NT2/D1 (cell line): Measurements from ENCODE around the gene DAD1.

Experiments used
- SUZ12 ChIP-seq: IDR thresholded peaks from 2 replicates; pipeline ENCODE4 v1.6.1; 2011; ENCODE audit not compliant: insufficient read length, insufficient read depth; ENCODE audit errors: extremely low read depth
- YY1 ChIP-seq: IDR thresholded peaks from 2 replicates; pipeline ENCODE4 v1.6.1; 2011; ENCODE audit not compliant: insufficient read length, insufficient read depth
- ZNF274 ChIP-seq: IDR thresholded peaks from 2 replicates; pipeline ENCODE4 v1.6.1; 2011; ENCODE audit warnings: mild to moderate bottlenecking, low read depth, low read length

DNA sequence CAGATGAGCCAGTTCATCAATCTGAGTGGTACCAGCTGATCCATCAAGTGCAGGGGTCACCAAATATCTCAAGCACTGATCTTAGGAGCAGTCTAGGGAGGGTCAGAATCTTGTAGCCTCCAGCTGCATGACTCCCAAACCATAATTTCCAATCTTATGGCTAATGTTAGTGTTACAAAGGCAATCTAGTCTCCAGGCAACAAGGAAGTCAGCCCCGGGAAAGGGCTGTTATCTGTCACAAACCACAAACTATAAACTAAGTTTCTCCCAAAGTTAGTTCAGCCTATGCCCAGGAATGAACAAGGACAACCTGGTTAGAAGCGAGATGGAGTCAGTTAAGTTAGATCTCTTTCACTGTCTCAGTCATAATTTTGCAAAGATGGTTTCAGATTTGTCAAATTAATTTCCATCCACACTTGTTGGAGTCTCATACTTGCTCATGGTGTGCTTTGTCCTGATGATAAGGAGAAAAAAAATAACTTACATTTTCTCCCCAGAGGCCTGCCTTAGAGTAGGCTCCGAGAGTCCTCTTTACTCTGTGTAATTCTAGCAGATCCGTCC lies 5.2 kb upstream of the DAD1 start:
- TF ChIP-seq ZNF274 = no peak
- no peak for TF ChIP-seq YY1
- TF ChIP-seq SUZ12 = no peak
